ENCODE measurements around the gene PPM1H.

Gene PPM1H

GRCh38 chr12:62930546-62931425, 4.2 kb downstream of the PPM1H start:
- intact Hi-C loops (cut with micrococcal nuclease): loop anchor here (5.0 kb wide), 2 partner anchors 118 to 328 kb away; no protein-coding TSS in a partner anchor
- Mint-ChIP-seq H3K4me1 (ENCODE audit: low read depth) (peaks cover 33% of the 10 kb centered on the region), H3K4me3 (no peak overlapping the region), H3K27me3 (peaks cover 15% of the 10 kb centered on the region), H3K36me3 (ENCODE audit: low read depth) (peaks cover 15% of the 10 kb centered on the region), H3K27ac (no peak overlapping the region), H3K9me3 (no peaks in the 10 kb centered on the region)

GRCh38 chr12:62928632-62929031, 6.3 kb downstream of the PPM1H start:
- intact Hi-C loops (cut with micrococcal nuclease): no loop called here
- Mint-ChIP-seq H3K4me3 (no peak overlapping the region), H3K27ac (no peak overlapping the region), H3K9me3 (no peaks in the 10 kb centered on the region), H3K36me3 (ENCODE audit: low read depth) (peaks cover under 1% of the 10 kb centered on the region), H3K4me1 (ENCODE audit: low read depth) (peaks cover 22% of the 10 kb centered on the region), H3K27me3 (peaks cover 8% of the 10 kb centered on the region)

- Mint-ChIP-seq H3K4me1 (ENCODE audit: low read depth) (peaks cover 5% of the 10 kb centered on the region), H3K36me3 (ENCODE audit: low read depth) (no peaks in the 10 kb centered on the region), H3K9me3 (no peaks in the 10 kb centered on the region), H3K4me3 (no peak overlapping the region), H3K27me3 (no peaks in the 10 kb centered on the region), H3K27ac (no peak overlapping the region)
- intact Hi-C loops (cut with micrococcal nuclease): no loop called here
These were observed 9.3 kb downstream of the PPM1H start for GRCh38 chr12:62925680-62926079.

GRCh38 chr12:62924084-62924483, 10.9 kb downstream of the PPM1H start:
- intact Hi-C loops (cut with micrococcal nuclease): no loop called here
- Mint-ChIP-seq H3K36me3 (ENCODE audit: low read depth) (no peaks in the 10 kb centered on the region), H3K27me3 (no peaks in the 10 kb centered on the region), H3K9me3 (no peaks in the 10 kb centered on the region), H3K4me3 (no peak overlapping the region), H3K27ac (no peak overlapping the region), H3K4me1 (ENCODE audit: low read depth) (no peaks in the 10 kb centered on the region)

- Mint-ChIP-seq H3K27ac (no peak overlapping the region), H3K4me3 (no peak overlapping the region), H3K27me3 (no peaks in the 10 kb centered on the region), H3K9me3 (no peaks in the 10 kb centered on the region), H3K4me1 (ENCODE audit: low read depth) (no peaks in the 10 kb centered on the region), H3K36me3 (ENCODE audit: low read depth) (no peaks in the 10 kb centered on the region)
- intact Hi-C loops (cut with micrococcal nuclease): no loop called here
These were observed 12.4 kb downstream of the PPM1H start for GRCh38 chr12:62922539-62922938.

GRCh38 chr12:62919838-62920237, 15.1 kb downstream of the PPM1H start:
- Mint-ChIP-seq H3K4me1 (ENCODE audit: low read depth) (peaks cover 5% of the 10 kb centered on the region), H3K36me3 (ENCODE audit: low read depth) (no peaks in the 10 kb centered on the region), H3K9me3 (peaks cover 2% of the 10 kb centered on the region), H3K27me3 (no peaks in the 10 kb centered on the region), H3K27ac (no peak overlapping the region), H3K4me3 (no peak overlapping the region)
- intact Hi-C loops (cut with micrococcal nuclease): no loop called here

- H3K9me3 Mint-ChIP-seq: peaks cover 7% of the 10 kb centered on the region
- no peaks in the 10 kb centered on the region for H3K36me3 Mint-ChIP-seq (ENCODE audit: low read depth)
- intact Hi-C loops (cut with micrococcal nuclease): no loop called here
- no peaks in the 10 kb centered on the region for H3K27me3 Mint-ChIP-seq
- no peak overlapping the region for H3K27ac Mint-ChIP-seq
- no peak overlapping the region for H3K4me3 Mint-ChIP-seq
- H3K4me1 Mint-ChIP-seq (ENCODE audit: low read depth): peaks cover 14% of the 10 kb centered on the region
These were observed 17.0 kb downstream of the PPM1H start for GRCh38 chr12:62917926-62918325.

- intact Hi-C loops (cut with micrococcal nuclease): no loop called here
- Mint-ChIP-seq H3K4me1 (ENCODE audit: low read depth) (peaks cover 14% of the 10 kb centered on the region), H3K27me3 (no peaks in the 10 kb centered on the region), H3K9me3 (peaks cover 7% of the 10 kb centered on the region), H3K4me3 (no peak overlapping the region), H3K36me3 (ENCODE audit: low read depth) (no peaks in the 10 kb centered on the region), H3K27ac (no peak overlapping the region)
These were observed 18.1 kb downstream of the PPM1H start for GRCh38 chr12:62916632-62917425.

GRCh38 chr12:62915204-62915529, 19.8 kb downstream of the PPM1H start:
- intact Hi-C loops (cut with micrococcal nuclease): no loop called here
- Mint-ChIP-seq H3K4me3 (no peak overlapping the region), H3K9me3 (peaks cover 7% of the 10 kb centered on the region), H3K27me3 (no peaks in the 10 kb centered on the region), H3K36me3 (ENCODE audit: low read depth) (no peaks in the 10 kb centered on the region), H3K4me1 (ENCODE audit: low read depth) (peaks cover 14% of the 10 kb centered on the region), H3K27ac (no peak overlapping the region)

GRCh38 chr12:62914443-62915203, 20.3 kb downstream of the PPM1H start:
- intact Hi-C loops (cut with micrococcal nuclease): no loop called here

GRCh38 chr12:62913380-62913779, 21.6 kb downstream of the PPM1H start:
- peaks cover 7% of the 10 kb centered on the region for H3K9me3 Mint-ChIP-seq
- no peak overlapping the region for H3K4me3 Mint-ChIP-seq
- H3K27ac Mint-ChIP-seq: no peak overlapping the region
- H3K27me3 Mint-ChIP-seq: no peaks in the 10 kb centered on the region
- intact Hi-C loops (cut with micrococcal nuclease): no loop called here
- H3K4me1 Mint-ChIP-seq (ENCODE audit: low read depth): peaks cover 14% of the 10 kb centered on the region
- H3K36me3 Mint-ChIP-seq (ENCODE audit: low read depth): no peaks in the 10 kb centered on the region

More at GRCh38 chr12:62914443-62915203, 20.3 kb downstream of the PPM1H start:
- peaks cover 14% of the 10 kb centered on the region for H3K4me1 Mint-ChIP-seq (ENCODE audit: low read depth)
- no peaks in the 10 kb centered on the region for H3K27me3 Mint-ChIP-seq
- H3K27ac Mint-ChIP-seq: no peak overlapping the region
- peaks cover 7% of the 10 kb centered on the region for H3K9me3 Mint-ChIP-seq
- H3K36me3 Mint-ChIP-seq (ENCODE audit: low read depth): no peaks in the 10 kb centered on the region
- no peak overlapping the region for H3K4me3 Mint-ChIP-seq

- Mint-ChIP-seq H3K27me3 (no peaks in the 10 kb centered on the region), H3K27ac (no peak overlapping the region), H3K9me3 (peaks cover 7% of the 10 kb centered on the region), H3K4me1 (ENCODE audit: low read depth) (peaks cover 14% of the 10 kb centered on the region), H3K4me3 (no peak overlapping the region), H3K36me3 (ENCODE audit: low read depth) (no peaks in the 10 kb centered on the region)
- intact Hi-C loops (cut with micrococcal nuclease): no loop called here
These were observed 22.3 kb downstream of the PPM1H start for GRCh38 chr12:62912644-62913043.

GRCh38 chr12:62911286-62911685, 23.7 kb downstream of the PPM1H start:
- Mint-ChIP-seq H3K27me3 (no peaks in the 10 kb centered on the region), H3K9me3 (peaks cover 7% of the 10 kb centered on the region), H3K36me3 (ENCODE audit: low read depth) (no peaks in the 10 kb centered on the region), H3K27ac (no peak overlapping the region), H3K4me1 (ENCODE audit: low read depth) (peaks cover 14% of the 10 kb centered on the region), H3K4me3 (no peak overlapping the region)
- intact Hi-C loops (cut with micrococcal nuclease): no loop called here
